H1 (cell line): Measurements from ENCODE around the gene APOBEC2. TPM values are rescaled to one million over a fixed set of nuclear protein-coding genes. Genes with fewer than 3 reads are reported as not detected.

ENCODE experiments used
- polyA plus RNA-seq, 7 experiments: library from polyadenylated mRNA; depleted of rRNA in 3 of 7; stranded (reverse) in 5 of 7; unstranded in 2 of 7; fragments of >200 nt in 5 of 7; fragments of 200-250 nt in 2 of 7; gene quantifications; 1 replicate in 5 of 7; 2 replicates in 1 of 7; 4 replicates in 1 of 7; pipeline versions ENCODE4 v1.2.1 to v1.2.3, GENCODE V29; 2011 to 2013; ENCODE audit warnings: missing spikeins in 2 of 7, mixed read lengths in 2 of 7
- total RNA-seq: library from RNA; stranded (reverse); fragmentation: NEBNext Ultra II Directional; extraction: Animal tissue kit (Norgen Biotek cat#: 25700); gene quantifications from 2 replicates; pipeline ENCODE4 v1.2.1, GENCODE V29; 2021

The APOBEC2 gene
- total and polyA plus RNA-seq, 2 of the 8 experiments (the other 6 are each of a cell fraction or from before 2014, with no cell fraction given): not detected

Other genes with a start within 250 kb of the APOBEC2 start
- gene UNC5CL, start 14.0 kb upstream of the APOBEC2 start, total RNA-seq: 1.3 and 1.4 TPM in 2 replicates
- gene UNC5CL, start 14.0 kb upstream of the APOBEC2 start, polyA plus RNA-seq (2011; rRNA removed): 1.7 and 2.3 TPM in 2 replicates
- not detected in 2 replicates for gene TSPO2, start 10.7 kb upstream of the APOBEC2 start, total RNA-seq
- gene TSPO2, start 10.7 kb upstream of the APOBEC2 start, polyA plus RNA-seq (2011; rRNA removed): not detected in 2 replicates
- 35.1 and 35.8 TPM in 2 replicates for gene OARD1, start 19.2 kb downstream of the APOBEC2 start, total RNA-seq
- gene OARD1, start 19.2 kb downstream of the APOBEC2 start, polyA plus RNA-seq (2011; rRNA removed): 10.0 and 16.8 TPM in 2 replicates
- 33.7 and 35.5 TPM in 2 replicates for gene NFYA, start 19.8 kb downstream of the APOBEC2 start, total RNA-seq
- 19.7 and 19.8 TPM in 2 replicates for gene NFYA, start 19.8 kb downstream of the APOBEC2 start, polyA plus RNA-seq (2011; rRNA removed)
- gene TREML1, start 101.1 kb downstream of the APOBEC2 start, total RNA-seq: not detected in 2 replicates
- gene TREML1, start 101.1 kb downstream of the APOBEC2 start, polyA plus RNA-seq (2011; rRNA removed): 0.08 and 0.30 TPM in 2 replicates
- gene TREM2, start 109.9 kb downstream of the APOBEC2 start, total RNA-seq: not detected in 2 replicates
- gene TREM2, start 109.9 kb downstream of the APOBEC2 start, polyA plus RNA-seq (2011; rRNA removed): 0.20 and 0.24 TPM in 2 replicates
- gene TREML2, start 147.9 kb downstream of the APOBEC2 start, total RNA-seq: 0.09 and 0.11 TPM in 2 replicates
- 0.18 and 0.22 TPM in 2 replicates for gene TREML2, start 147.9 kb downstream of the APOBEC2 start, polyA plus RNA-seq (2011; rRNA removed)
- gene TREML4, start 175.1 kb downstream of the APOBEC2 start, total RNA-seq: not detected in 2 replicates
- gene TREML4, start 175.1 kb downstream of the APOBEC2 start, polyA plus RNA-seq (2011; rRNA removed): not detected in 2 replicates
- not detected in 2 replicates for gene TREM1, start 233.5 kb downstream of the APOBEC2 start, total RNA-seq
- gene TREM1, start 233.5 kb downstream of the APOBEC2 start, polyA plus RNA-seq (2011; rRNA removed): not detected in 2 replicates